GM12892 (cell line): ENCODE measurements around the gene GRAMD1A.

Source experiments
- POLR2A ChIP-seq: IDR thresholded peaks from 2 replicates; pipeline ENCODE4 v1.6.1; 2011; ENCODE audit warnings: low read depth, low read length, control low read depth
- POLR2AphosphoS5 ChIP-seq: IDR thresholded peaks from 2 replicates; pipeline ENCODE4 v1.6.1; 2011; ENCODE audit warnings: low read depth, low read length, control low read depth
- TAF1 ChIP-seq: IDR thresholded peaks from 2 replicates; pipeline ENCODE4 v1.6.1; 2011; ENCODE audit warnings: low read depth, mild to moderate bottlenecking, control low read depth, low read length, borderline replicate concordance

DNA sequence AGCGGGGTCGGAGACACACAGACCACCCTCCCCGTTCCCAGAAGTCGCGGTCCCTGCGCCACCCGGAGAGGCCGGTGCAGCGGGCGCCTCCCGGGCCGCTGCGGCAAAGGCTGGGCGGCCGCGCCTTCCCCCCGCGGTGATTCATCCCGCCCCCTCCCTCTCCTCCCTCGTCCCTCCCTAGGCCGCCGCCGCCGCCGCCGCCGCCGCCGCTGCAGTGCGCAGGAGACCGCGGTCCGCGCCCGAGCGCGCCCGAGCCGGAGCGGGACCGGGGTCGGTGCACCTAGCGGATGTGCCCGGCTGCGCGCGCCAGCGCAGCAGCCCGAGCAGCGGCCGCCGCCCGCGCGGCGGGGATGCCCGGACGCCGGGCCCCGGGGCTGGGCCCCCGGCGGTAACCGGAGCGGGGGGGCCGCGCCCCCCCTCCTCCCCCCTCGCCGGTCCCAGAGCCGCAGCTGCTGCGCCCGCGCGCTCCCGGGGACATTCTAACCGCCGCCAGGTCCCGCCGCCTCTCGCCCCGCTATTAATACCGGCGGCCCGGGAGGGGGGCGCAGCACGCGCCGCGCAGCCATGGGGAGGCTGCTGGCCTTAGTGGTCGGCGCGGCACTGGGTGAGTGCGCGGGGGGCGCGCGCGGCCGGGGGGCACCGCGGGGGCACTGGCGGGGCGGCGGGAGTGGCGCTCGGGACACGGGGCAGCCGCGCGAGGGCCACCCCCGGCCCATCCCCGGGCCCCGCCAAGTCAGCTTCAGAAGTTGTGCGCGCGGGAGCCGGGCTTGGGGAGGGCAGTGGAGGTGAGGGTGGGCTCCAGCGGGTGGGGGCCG lies 30.3 kb downstream of the GRAMD1A start, which contains the start of gene SCN1B:
- TF ChIP-seq POLR2A: no peak
- no peak for TF ChIP-seq POLR2AphosphoS5
- TF ChIP-seq TAF1: no peak
